ENCODE results near the gene FBLIM1.

Gene FBLIM1

DNA sequence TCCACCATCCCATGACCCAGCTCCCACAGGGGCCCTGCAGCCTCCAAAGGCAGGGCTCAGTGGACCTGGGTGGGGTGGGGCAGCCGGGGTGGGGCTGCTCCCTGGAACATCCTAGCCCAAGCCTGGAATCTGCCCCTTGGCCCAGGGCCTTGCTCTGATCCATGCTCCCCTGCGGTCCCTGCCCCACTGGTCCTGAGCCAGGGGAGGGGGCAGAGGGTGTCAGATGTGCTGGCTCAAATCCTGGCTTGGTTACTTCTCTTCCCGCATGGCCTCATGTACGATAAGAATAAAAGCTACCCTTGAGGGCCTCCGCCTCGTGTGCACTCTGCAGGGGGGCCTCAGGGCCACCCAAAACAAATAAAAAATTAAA lies 21.7 kb upstream of the FBLIM1 start:
- H3K14ac ChIP-seq (ENCODE audit: low read length): no peak overlapping the region
- H3K27ac ChIP-seq (replicated peaks; ENCODE audit: low read length): no peak overlapping the region
- no peak overlapping the region for H3K18ac ChIP-seq (ENCODE audit: low read length)
- no peak overlapping the region for H3K23ac ChIP-seq (ENCODE audit: low read depth, low read length, poor library complexity)
- no peak overlapping the region for H4K8ac ChIP-seq (ENCODE audit: low read depth, low read length)
- no peak overlapping the region for H3K4me3 ChIP-seq (ENCODE audit: low read length in 2 of 2)
- H3K4me1 ChIP-seq (ENCODE audit: control insufficient read depth in 2 of 2, insufficient read depth in 1 of 2, low read depth in 1 of 2, low read length in 2 of 2): peaks cover 2 to 10% of the 10 kb centered on the region in 2 donors
- H3K9me3 ChIP-seq (replicated peaks in 1 of 2; ENCODE audit: control insufficient read depth in 2 of 2, insufficient read depth in 1 of 2, low read depth in 1 of 2, low read length in 2 of 2): no peaks in the 10 kb centered on the region
- H2AFZ ChIP-seq (ENCODE audit: low read length): no peak overlapping the region
- H3K79me1 ChIP-seq (ENCODE audit: low read depth, low read length): peaks cover 7% of the 10 kb centered on the region
- H3K4ac ChIP-seq (ENCODE audit: low read length): no peak overlapping the region
- no peak overlapping the region for H3K4me2 ChIP-seq (ENCODE audit: insufficient read depth, low read length, poor library complexity, severe bottlenecking)
- H2BK15ac ChIP-seq (ENCODE audit: low read length): no peak overlapping the region
- no peak overlapping the region for H4K91ac ChIP-seq (ENCODE audit: low read depth, low read length, poor library complexity)
- H2AK5ac ChIP-seq (ENCODE audit: low read depth, low read length): no peak overlapping the region
- H2BK5ac ChIP-seq (ENCODE audit: low read length): peak overlapping the region; percentile 87
- DNase-seq (ENCODE audit: low spot score): no peak
- no peak overlapping the region for H2BK120ac ChIP-seq (ENCODE audit: low read depth, low read length)
- peak overlapping the region; percentile 63 for H3K9ac ChIP-seq (ENCODE audit: low read depth, low read length, poor library complexity)
- no peak overlapping the region for H2BK12ac ChIP-seq (ENCODE audit: low read length)
- peaks cover 20 to 36% of the 10 kb centered on the region in 2 donors for H3K36me3 ChIP-seq (replicated peaks in 1 of 2; ENCODE audit: control insufficient read depth in 2 of 2, insufficient read depth in 2 of 2, low read length in 2 of 2)
- H3K27me3 ChIP-seq (ENCODE audit: control insufficient read depth in 3 of 3, insufficient read depth in 3 of 3, low read depth in 1 of 3, low read length in 3 of 3): no peaks in the 10 kb centered on the region
- no CpG with 5 or more reads among the region's 6 CpGs for WGBS, 2 donors (ENCODE audit: extremely low coverage in 2 of 2, insufficient read length in 2 of 2, insufficient replicate concordance in 1 of 2)

DNA sequence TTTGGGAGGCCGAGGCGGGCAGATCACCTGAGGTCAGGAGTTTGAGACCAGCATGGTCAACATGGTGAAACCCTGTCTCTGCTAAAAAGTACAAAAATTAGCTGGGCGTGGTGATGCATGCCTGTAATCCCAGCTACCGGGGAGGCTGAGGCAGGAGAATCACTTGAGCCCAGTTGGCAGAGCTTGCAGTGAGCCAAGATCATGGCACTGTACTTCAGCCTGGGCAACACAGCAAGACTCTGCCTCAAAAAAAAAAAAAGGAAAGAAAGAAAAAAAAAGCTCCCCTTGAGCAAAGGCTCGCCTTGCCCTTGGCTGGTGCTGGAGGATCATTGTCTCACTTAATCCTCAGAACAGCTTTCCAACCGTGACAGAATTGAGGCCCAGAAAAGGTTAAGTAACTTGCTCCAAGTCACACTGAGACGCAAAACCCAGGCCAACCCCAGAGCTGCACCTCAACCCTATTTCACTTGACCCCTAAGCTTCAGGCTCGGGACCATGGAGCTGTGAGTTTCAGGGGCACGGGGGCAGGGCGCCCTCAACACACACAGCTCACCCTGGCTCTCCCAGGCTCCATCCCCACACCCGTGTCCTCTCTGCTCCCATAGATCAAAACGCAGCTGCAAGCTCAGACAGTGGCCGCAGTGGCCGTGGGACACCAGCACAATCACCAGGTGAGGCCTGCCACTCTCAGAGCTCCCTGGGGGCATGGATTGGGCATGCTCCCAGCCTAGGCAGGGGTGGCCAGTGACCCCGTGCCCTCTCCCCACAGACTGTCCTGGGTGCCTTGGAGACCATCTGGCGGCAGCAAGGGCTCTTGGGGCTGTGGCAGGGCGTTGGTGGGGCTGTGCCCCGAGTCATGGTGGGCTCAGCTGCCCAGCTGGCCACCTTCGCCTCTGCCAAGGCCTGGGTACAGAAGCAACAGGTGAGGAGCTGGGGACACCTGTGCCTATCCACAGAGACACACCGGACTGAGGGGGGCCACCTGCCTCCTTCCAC lies 21.0 kb upstream of the FBLIM1 start:
- Histone ChIP-seq H2BK120ac (ENCODE audit: low read depth, low read length) (no peak overlapping the region), H3K23ac (ENCODE audit: low read depth, low read length, poor library complexity) (no peak overlapping the region), H3K14ac (ENCODE audit: low read length) (no peak overlapping the region), H3K4ac (ENCODE audit: low read length) (no peak overlapping the region), H3K27ac (replicated peaks; ENCODE audit: low read length) (no peak overlapping the region), H2BK12ac (ENCODE audit: low read length) (no peak overlapping the region), H3K9ac (ENCODE audit: low read depth, low read length, poor library complexity) (peak overlapping the region; percentile 2), H4K91ac (ENCODE audit: low read depth, low read length, poor library complexity) (no peak overlapping the region), H2AFZ (ENCODE audit: low read length) (no peak overlapping the region), H2BK5ac (ENCODE audit: low read length) (no peak overlapping the region), H3K79me1 (ENCODE audit: low read depth, low read length) (peaks cover 7% of the 10 kb centered on the region), H4K8ac (ENCODE audit: low read depth, low read length) (no peak overlapping the region), H3K4me3 (ENCODE audit: low read length in 2 of 2) (no peak overlapping the region), H3K4me2 (ENCODE audit: insufficient read depth, low read length, poor library complexity, severe bottlenecking) (no peak overlapping the region), H3K18ac (ENCODE audit: low read length) (peak overlapping the region; percentile 59), H3K9me3 (replicated peaks in 1 of 2; ENCODE audit: control insufficient read depth in 2 of 2, insufficient read depth in 1 of 2, low read depth in 1 of 2, low read length in 2 of 2) (no peaks in the 10 kb centered on the region), H2AK5ac (ENCODE audit: low read depth, low read length) (peak overlapping the region; percentile 61), H3K4me1 (ENCODE audit: control insufficient read depth in 2 of 2, insufficient read depth in 1 of 2, low read depth in 1 of 2, low read length in 2 of 2) (peaks cover 2 to 11% of the 10 kb centered on the region in 2 donors), H3K27me3 (ENCODE audit: control insufficient read depth in 3 of 3, insufficient read depth in 3 of 3, low read depth in 1 of 3, low read length in 3 of 3) (no peaks in the 10 kb centered on the region), H2BK15ac (ENCODE audit: low read length) (no peak overlapping the region), H3K36me3 (replicated peaks in 1 of 2; ENCODE audit: control insufficient read depth in 2 of 2, insufficient read depth in 2 of 2, low read length in 2 of 2) (peaks cover 14 to 28% of the 10 kb centered on the region in 2 donors)
- DNase-seq (ENCODE audit: low spot score): no peak
- WGBS, 2 donors (ENCODE audit: extremely low coverage in 2 of 2, insufficient read length in 2 of 2, insufficient replicate concordance in 1 of 2): no CpG with 5 or more reads among the region's 20 CpGs

GRCh38 chr1:15738416-15739113 lies 20.0 kb upstream of the FBLIM1 start:
- H3K36me3 ChIP-seq (replicated peaks in 1 of 2; ENCODE audit: control insufficient read depth in 2 of 2, insufficient read depth in 2 of 2, low read length in 2 of 2): peaks cover 7 to 19% of the 10 kb centered on the region in 2 donors
- no peak overlapping the region for H2BK5ac ChIP-seq (ENCODE audit: low read length)
- peak overlapping the region; percentile 61 for H2AK5ac ChIP-seq (ENCODE audit: low read depth, low read length)
- no peaks in the 10 kb centered on the region for H3K9me3 ChIP-seq (replicated peaks in 1 of 2; ENCODE audit: control insufficient read depth in 2 of 2, insufficient read depth in 1 of 2, low read depth in 1 of 2, low read length in 2 of 2)
- H3K27me3 ChIP-seq (ENCODE audit: control insufficient read depth in 3 of 3, insufficient read depth in 3 of 3, low read depth in 1 of 3, low read length in 3 of 3): no peaks in the 10 kb centered on the region
- H2AFZ ChIP-seq (ENCODE audit: low read length): no peak overlapping the region
- no peak for DNase-seq (ENCODE audit: low spot score)
- H4K91ac ChIP-seq (ENCODE audit: low read depth, low read length, poor library complexity): peak overlapping the region; percentile 30
- no peak overlapping the region for H3K18ac ChIP-seq (ENCODE audit: low read length)
- H2BK12ac ChIP-seq (ENCODE audit: low read length): peak overlapping the region; percentile 10
- H3K14ac ChIP-seq (ENCODE audit: low read length): no peak overlapping the region
- no CpG with 5 or more reads among the region's 15 CpGs for WGBS, 2 donors (ENCODE audit: extremely low coverage in 2 of 2, insufficient read length in 2 of 2, insufficient replicate concordance in 1 of 2)
- H3K4ac ChIP-seq (ENCODE audit: low read length): no peak overlapping the region
- H3K23ac ChIP-seq (ENCODE audit: low read depth, low read length, poor library complexity): no peak overlapping the region
- no peak overlapping the region for H2BK15ac ChIP-seq (ENCODE audit: low read length)
- H4K8ac ChIP-seq (ENCODE audit: low read depth, low read length): no peak overlapping the region
- H3K4me3 ChIP-seq (ENCODE audit: low read length in 2 of 2): no peak overlapping the region
- no peak overlapping the region for H2BK120ac ChIP-seq (ENCODE audit: low read depth, low read length)
- no peak overlapping the region for H3K9ac ChIP-seq (ENCODE audit: low read depth, low read length, poor library complexity)
- H3K4me1 ChIP-seq (ENCODE audit: control insufficient read depth in 2 of 2, insufficient read depth in 1 of 2, low read depth in 1 of 2, low read length in 2 of 2): peaks cover 2 to 11% of the 10 kb centered on the region in 2 donors
- H3K4me2 ChIP-seq (ENCODE audit: insufficient read depth, low read length, poor library complexity, severe bottlenecking): no peak overlapping the region
- H3K79me1 ChIP-seq (ENCODE audit: low read depth, low read length): peaks cover 5% of the 10 kb centered on the region
- H3K27ac ChIP-seq (replicated peaks; ENCODE audit: low read length): peak overlapping the region; percentile 19

GRCh38 chr1:15739259-15739658 lies 19.3 kb upstream of the FBLIM1 start:
- Histone ChIP-seq H3K9me3 (replicated peaks in 1 of 2; ENCODE audit: control insufficient read depth in 2 of 2, insufficient read depth in 1 of 2, low read depth in 1 of 2, low read length in 2 of 2) (no peaks in the 10 kb centered on the region), H2BK15ac (ENCODE audit: low read length) (no peak overlapping the region)
- no CpG with 5 or more reads among the region's 16 CpGs for WGBS, 2 donors (ENCODE audit: extremely low coverage in 2 of 2, insufficient read length in 2 of 2, insufficient replicate concordance in 1 of 2)

More at GRCh38 chr1:15739259-15739658, 19.3 kb upstream of the FBLIM1 start:
- Histone ChIP-seq H3K27ac (replicated peaks; ENCODE audit: low read length) (no peak overlapping the region), H3K79me1 (ENCODE audit: low read depth, low read length) (peaks cover 4% of the 10 kb centered on the region), H3K4me2 (ENCODE audit: insufficient read depth, low read length, poor library complexity, severe bottlenecking) (no peak overlapping the region), H3K9ac (ENCODE audit: low read depth, low read length, poor library complexity) (no peak overlapping the region), H2BK5ac (ENCODE audit: low read length) (no peak overlapping the region), H4K91ac (ENCODE audit: low read depth, low read length, poor library complexity) (no peak overlapping the region), H2BK12ac (ENCODE audit: low read length) (no peak overlapping the region), H3K18ac (ENCODE audit: low read length) (no peak overlapping the region), H3K36me3 (replicated peaks in 1 of 2; ENCODE audit: control insufficient read depth in 2 of 2, insufficient read depth in 2 of 2, low read length in 2 of 2) (peaks cover 2 to 12% of the 10 kb centered on the region in 2 donors), H2AK5ac (ENCODE audit: low read depth, low read length) (no peak overlapping the region), H3K4me3 (ENCODE audit: low read length in 2 of 2) (no peak overlapping the region), H2AFZ (ENCODE audit: low read length) (no peak overlapping the region), H3K23ac (ENCODE audit: low read depth, low read length, poor library complexity) (peak overlapping the region; percentile 80), H3K4ac (ENCODE audit: low read length) (no peak overlapping the region), H3K4me1 (ENCODE audit: control insufficient read depth in 2 of 2, insufficient read depth in 1 of 2, low read depth in 1 of 2, low read length in 2 of 2) (peaks cover 2 to 11% of the 10 kb centered on the region in 2 donors), H4K8ac (ENCODE audit: low read depth, low read length) (no peak overlapping the region), H3K27me3 (ENCODE audit: control insufficient read depth in 3 of 3, insufficient read depth in 3 of 3, low read depth in 1 of 3, low read length in 3 of 3) (peaks cover 0 to 1% (median 0%) of the 10 kb centered on the region in 3 experiments), H3K14ac (ENCODE audit: low read length) (no peak overlapping the region), H2BK120ac (ENCODE audit: low read depth, low read length) (no peak overlapping the region)
- no peak for DNase-seq (ENCODE audit: low spot score)
